ENCODE results near the gene ITGA3.
"Not testable (repeated sequence)": the region's sequence is repeated elsewhere in the genome, so short reads cannot be mapped to it uniquely, and the experiment has no call there.

The ITGA3 gene

DNA sequence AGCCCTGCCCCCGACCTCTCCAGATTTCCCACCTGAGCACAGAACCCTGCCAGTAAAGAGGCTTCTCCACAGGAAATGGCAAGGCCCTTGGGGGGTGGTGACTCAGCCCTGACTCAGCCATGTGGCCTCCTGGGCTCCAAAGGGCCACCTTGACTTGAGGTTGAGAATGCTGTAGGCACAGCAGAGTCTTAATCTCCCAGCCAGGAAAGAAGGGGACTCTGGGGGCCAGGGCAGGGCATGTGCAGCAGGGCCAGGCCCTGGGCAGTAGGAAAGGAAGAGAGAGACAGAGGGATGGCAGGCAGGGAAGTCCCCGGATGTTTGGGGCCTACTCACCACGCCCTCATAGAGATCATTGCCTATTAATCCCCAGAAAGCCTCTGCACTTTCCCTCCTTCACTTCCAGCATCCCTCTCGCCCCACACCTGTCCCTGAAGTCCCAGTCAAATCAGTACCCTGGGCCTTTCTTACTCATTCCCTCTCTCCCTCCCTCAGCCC lies 4.8 kb upstream of the ITGA3 start:
- DNase-seq (ENCODE audit: low read depth in 2 of 3, low spot score in 2 of 3), result peak in 2 of 3 experiments; percentile 39 to 59

- no peak for DNase-seq (ENCODE audit: low read depth in 2 of 3, low spot score in 2 of 3)
Measured at GRCh38 chr17:50051606-50052005, 4.3 kb upstream of the ITGA3 start.

DNA sequence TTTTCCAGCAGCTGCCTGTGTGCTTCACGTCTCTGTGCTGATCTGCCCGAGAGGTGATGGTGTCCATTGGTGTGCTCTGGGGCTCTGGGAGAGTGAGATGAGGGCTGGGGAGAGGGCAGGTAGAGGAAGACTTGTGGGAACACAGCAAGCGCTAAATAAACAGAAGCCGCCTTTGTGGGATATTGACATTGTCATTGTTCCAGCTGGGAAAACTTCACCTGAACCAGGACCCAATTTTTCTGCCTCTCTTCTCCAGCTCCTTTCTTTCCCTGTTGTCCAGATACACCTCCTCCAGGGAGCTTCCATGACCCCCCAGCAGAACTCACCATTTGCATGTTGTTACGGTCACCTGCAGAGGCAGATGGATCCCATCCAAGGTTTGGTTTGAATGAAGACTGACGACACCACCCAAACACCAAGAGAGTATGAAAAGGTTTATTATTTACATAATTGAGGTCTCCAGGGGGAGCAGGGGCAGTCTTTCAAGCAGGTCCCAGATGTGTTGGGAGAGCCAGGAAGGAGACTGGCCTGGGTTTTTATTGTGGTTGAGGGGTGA lies 3.6 kb upstream of the ITGA3 start:
- no peak for DNase-seq (ENCODE audit: low read depth in 2 of 3, low spot score in 2 of 3)

- no peak for DNase-seq (ENCODE audit: low read depth in 2 of 3, low spot score in 2 of 3)
Measured at GRCh38 chr17:50052822-50053653, 2.9 kb upstream of the ITGA3 start.

DNA sequence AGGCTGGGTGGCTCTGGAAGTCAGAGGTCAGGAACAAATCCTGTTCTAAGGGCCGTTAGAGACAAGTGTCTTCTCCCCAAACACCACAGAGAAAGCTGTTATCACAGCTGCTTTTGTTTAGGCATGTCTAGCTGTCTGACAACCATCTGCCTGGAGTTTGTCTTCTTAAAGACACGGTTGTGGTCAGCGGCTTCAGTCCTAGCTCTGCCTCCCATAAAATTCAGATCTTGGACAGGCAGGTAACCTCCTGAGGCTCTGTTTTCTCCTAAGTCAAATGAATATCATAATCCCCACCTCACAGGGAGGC lies 2.3 kb upstream of the ITGA3 start:
- DNase-seq (ENCODE audit: low read depth in 2 of 3, low spot score in 2 of 3), result no peak

- DNase-seq (ENCODE audit: low read depth in 2 of 3, low spot score in 2 of 3), result no peak
Measured at GRCh38 chr17:50055055-50055425, 870 bp upstream of the ITGA3 start.

DNA sequence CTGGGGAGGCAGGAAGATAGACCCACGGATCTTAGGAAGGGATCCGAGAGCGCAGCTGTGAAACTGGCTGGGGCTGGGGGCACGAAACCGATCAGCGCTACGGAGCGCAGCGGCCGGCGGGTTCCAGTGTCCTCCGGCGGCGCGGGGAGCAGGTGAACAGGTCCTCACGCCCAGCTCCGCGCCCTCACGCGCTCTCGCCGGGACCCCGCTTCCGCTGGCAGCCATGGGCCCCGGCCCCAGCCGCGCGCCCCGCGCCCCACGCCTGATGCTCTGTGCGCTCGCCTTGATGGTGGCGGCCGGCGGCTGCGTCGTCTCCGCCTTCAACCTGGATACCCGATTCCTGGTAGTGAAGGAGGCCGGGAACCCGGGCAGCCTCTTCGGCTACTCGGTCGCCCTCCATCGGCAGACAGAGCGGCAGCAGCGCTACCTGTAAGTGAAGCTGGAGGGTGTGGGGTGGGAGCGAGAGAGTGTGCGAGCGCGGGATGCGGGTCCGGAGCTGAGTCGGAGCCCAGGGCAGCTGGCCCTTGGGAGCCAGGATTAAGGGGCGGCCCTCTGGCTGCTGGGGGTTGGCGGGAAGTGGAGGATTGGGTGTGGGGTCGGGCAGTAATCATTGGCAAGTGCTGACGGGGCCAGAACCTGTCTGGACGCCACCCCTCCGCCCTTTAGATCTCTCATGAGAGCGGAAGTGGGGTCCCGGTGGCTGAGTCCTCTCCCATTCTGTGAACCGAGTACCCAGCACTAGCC lies 479 bp downstream of the ITGA3 start:
- DNase-seq (ENCODE audit: low read depth in 2 of 3, low spot score in 2 of 3), result peak; percentile 24 to 52 (median 49)

DNA sequence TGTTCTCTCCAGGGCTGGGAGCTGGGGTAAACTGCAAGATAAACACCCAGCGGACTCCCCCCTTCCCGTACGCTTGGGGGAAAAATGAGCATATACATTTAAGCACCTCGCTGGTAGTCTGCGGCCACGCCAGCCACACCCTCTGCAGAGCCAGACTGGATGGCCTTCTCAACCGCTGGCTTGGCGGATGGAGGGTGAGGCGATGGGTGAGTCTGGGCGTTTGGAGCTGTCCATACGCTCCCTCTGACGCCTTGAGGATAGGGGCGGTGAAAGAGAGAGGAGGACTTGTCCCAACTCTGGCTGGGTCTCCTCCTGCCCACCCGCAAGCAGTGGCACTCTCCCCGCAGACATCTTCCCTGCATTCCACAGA lies 1.0 kb downstream of the ITGA3 start:
- DNase-seq (ENCODE audit: low read depth in 2 of 3, low spot score in 2 of 3), result no peak

DNA sequence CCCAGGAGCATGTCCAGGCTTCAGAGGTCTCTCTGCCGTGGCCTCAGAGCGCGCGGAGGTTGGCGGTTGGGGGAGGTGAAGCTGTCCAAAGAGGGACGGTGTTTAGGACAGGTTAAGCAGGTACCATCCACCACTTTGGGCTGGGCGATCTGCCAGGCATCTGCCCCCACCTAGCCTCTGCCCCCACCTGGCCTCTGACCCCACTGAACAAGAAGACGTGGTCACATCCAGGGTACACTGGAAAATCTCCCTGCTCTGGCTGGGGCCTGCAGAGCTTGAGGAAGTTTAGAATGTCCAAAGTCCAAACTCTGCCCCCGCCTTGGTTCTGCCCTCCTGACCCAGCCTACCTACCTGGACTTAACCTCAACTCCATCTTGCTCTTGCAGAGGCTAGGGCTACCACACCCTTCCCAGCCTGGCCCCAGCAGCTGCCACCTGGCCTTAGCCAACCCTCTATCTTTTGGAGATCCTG lies 1.6 kb downstream of the ITGA3 start:
- no peak for DNase-seq (ENCODE audit: low read depth in 2 of 3, low spot score in 2 of 3)

- no peak for DNase-seq (ENCODE audit: low read depth in 2 of 3, low spot score in 2 of 3)
Measured at GRCh38 chr17:50058296-50058953, 2.5 kb downstream of the ITGA3 start.

DNA sequence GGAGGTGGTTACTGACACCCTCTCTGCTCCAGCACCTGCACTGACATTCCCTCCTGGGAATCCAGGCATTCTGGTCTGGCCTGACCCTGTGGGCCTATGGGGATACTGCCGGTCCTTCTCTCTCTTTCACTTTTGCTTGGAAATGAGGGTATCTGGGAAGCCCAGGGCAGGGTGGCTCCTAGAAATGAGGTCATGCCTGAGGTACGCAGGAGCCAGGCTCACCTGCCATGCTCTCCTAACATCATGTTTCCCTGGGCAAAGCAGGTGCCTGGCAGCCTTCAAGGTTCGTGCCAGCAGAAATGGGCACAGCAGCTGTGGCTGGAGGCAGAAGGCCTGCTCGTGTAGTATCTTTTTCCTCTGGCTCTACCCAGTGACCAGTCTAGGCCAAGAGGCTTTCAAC lies 3.3 kb downstream of the ITGA3 start:
- DNase-seq (ENCODE audit: low read depth in 2 of 3, low spot score in 2 of 3), result no peak

DNA sequence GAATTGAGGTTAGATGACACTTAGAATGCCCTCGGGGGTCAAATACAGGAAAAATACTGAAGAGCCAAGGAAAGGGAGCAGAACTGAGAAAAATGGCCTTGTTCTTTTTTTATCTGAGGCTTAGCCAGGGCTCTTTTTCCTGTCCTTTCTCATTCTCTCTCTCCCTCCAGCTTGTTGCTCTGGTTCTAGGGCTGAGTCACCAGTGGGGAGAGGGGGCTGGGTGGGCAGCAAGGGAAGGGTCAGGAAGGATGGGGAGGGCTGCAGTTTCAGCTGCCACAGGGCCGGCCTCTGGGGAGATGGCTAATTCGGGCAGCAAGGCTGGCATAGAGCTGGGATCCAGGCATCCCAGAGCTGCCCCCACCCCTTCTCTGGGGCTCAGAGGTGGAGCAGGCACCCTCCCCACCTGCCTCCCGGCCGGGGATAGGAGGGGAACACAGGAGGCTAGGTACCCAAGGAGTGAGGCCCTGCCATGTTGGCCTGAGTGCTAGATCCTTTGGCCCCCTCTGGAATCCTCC lies 3.9 kb downstream of the ITGA3 start:
- no peak for DNase-seq (ENCODE audit: low read depth in 2 of 3, low spot score in 2 of 3)

DNA sequence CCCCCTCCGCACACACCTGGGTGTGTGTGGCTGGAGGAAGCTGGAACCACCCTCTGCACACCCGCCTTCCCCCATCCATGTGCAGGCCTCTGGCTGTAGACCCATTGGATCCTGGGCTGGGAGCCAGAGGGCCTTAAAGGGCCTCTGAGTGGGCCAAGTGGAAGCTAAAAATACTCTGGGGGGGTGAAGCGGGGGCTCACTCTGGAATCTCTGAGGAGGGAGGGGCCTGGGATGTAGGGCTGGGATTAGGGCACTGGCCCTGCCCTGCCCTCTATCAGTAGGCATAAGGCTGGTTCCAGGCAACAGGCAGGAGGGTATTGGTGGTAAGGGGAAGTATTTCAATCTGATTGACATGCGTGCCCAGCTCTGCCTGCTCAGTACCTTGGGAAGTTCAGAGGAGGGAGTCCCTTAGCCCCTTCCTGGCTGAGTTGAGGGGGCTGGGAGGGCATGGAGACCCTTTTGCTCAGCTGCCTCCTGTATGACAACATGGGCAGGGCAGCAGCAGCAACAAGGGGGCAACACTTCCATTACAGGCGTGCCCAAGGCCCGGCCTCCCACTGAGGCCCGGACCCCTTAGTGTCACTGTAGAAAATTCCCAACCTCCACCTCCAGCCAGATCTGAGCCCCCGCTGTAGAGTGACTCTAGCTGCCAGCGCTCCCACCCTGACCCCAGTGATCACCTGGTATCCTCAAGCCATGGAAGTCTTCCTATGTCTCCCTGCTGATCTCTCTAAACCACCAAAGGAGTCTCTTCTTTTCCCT lies 5.2 kb downstream of the ITGA3 start:
- DNase-seq (ENCODE audit: low read depth in 2 of 3, low spot score in 2 of 3), result no peak

DNA sequence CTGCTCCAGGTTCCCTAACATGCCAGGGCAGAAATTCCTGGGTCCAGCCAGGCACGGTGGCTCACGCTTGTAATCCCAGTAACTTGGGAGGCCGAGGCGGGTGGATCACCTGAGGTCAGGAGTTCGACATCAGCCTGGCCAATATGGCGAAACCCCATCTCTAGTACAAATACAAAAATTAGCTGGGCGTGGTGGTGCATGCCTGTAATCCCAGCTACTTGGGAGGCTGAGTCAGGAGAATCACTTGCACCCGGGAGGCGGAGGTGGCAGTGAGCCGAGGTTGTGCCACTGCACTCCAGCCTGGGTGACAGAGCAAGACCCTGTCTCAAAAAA lies 5.8 kb downstream of the ITGA3 start:
- not testable (repeated sequence) for DNase-seq (ENCODE audit: low read depth in 2 of 3, low spot score in 2 of 3)

DNA sequence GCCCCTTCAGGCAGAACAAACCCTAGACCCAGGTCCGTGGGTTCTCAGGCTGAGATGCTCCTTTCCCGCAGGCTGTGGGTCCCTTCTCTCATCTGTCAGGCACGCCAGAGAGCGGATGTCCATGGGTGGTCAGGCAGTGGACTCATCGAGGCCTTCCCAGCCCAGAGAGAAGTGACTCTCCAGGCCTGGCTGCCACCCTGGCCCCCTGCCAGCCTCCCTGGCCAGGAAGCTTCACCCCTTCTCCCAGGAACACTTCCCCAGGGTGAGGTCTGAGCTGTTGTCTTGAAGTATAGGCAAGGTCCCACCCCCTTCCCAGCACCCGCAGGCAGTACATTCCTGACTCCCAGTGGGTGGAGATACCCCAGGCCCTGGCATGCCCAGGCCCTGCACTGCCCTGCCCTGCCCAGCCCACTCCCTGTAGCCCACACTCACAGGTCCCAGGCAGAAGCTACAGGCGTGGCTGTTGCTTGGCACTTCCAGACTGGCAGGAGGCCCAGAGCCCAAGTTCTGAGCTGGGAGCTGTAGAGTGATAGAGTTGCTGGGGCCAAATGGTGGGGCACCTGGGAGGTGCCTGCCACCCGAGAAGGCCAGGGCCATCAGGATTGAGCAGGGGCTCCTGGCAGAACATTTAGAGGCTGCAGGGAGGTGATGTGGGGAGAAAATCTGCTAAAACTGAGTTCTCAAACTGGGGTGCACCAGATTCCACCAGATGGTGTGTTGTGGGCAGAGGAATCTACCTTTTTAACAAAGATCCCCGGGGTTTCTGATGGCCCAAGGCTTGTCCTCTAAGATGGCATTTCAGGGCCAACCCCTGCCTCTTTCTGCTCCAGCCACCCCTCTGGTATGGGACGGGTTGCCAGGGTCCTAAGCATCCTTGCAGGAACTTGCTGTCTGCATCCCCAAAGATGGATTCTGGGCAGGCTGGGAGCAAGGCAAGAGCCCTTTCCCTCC lies 6.7 kb downstream of the ITGA3 start:
- DNase-seq (ENCODE audit: low read depth in 2 of 3, low spot score in 2 of 3), result no peak

- no peak for DNase-seq (ENCODE audit: low read depth in 2 of 3, low spot score in 2 of 3)
Measured at GRCh38 chr17:50063561-50064252, 7.8 kb downstream of the ITGA3 start.

- DNase-seq (ENCODE audit: low read depth in 2 of 3, low spot score in 2 of 3), result no peak
Measured at GRCh38 chr17:50064253-50065001, 8.5 kb downstream of the ITGA3 start.

DNA sequence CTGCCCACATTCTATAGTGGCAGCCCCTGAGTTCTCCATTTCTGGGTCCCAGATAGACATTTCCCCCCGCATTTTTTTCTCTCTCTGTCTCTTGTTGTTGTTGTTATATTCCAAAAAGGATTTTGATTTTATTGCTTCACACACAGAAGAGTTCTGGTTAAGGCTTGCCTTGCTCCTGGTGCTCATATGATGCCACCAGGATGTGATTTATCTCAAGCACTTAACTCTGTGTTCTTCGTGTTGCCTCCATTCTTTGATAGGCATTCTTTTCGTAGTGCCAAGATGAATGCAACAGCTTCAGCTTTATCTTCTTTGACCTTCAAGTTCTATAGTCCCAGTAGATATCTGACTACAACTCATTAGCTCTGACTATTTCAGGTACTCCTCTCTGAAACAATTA lies 9.1 kb downstream of the ITGA3 start:
- no peak for DNase-seq (ENCODE audit: low read depth in 2 of 3, low spot score in 2 of 3)

All from activated CD8-positive, alpha-beta memory T cell treated with anti-CD3 and anti-CD28 coated beads for 48 hours (primary cell).